Chondrocyte (in vitro differentiated cells): Measurements from ENCODE around the gene CSTF2T. TPM values are rescaled to one million over a fixed set of nuclear protein-coding genes. Genes with fewer than 3 reads are reported as not detected.

Source experiments
- DNase-seq: peaks from one replicate; pipeline ENCODE4 v3.0.0; 2021; ENCODE audit warnings: mixed read lengths, low spot score
- H3K27ac Mint-ChIP-seq: one replicate; pipeline ENCODE4 v1.8.0; 2021; ENCODE audit warnings: mild to moderate bottlenecking, moderate library complexity, mixed read lengths; ENCODE audit not compliant: unreplicated experiment
- H3K27me3 Mint-ChIP-seq: 2 replicates; pipeline ENCODE4 v1.8.0; 2021; ENCODE audit warnings: low read depth, mixed read lengths
- H3K36me3 Mint-ChIP-seq: 2 replicates; pipeline ENCODE4 v1.8.0; 2021; ENCODE audit warnings: low read depth, mixed read lengths
- H3K4me1 Mint-ChIP-seq: 2 replicates; pipeline ENCODE4 v1.8.0; 2021; ENCODE audit warnings: low read depth, mild to moderate bottlenecking, mixed read lengths
- H3K4me3 Mint-ChIP-seq: one replicate; pipeline ENCODE4 v1.8.0; 2021; ENCODE audit warnings: mild to moderate bottlenecking, moderate library complexity, mixed read lengths; ENCODE audit not compliant: unreplicated experiment
- H3K9me3 Mint-ChIP-seq: 2 replicates; pipeline ENCODE4 v1.8.0; 2021; ENCODE audit warnings: low read depth, mixed read lengths
- CTCF ChIP-seq: fragments of 200-600 bp; sonication (generic); IDR thresholded peaks from 2 replicates; pipeline ENCODE4 v1.5.0; 2021; ENCODE audit warnings: antibody characterized with exemption, mild to moderate bottlenecking, moderate library complexity
- total RNA-seq: library from RNA; stranded (reverse); gene quantifications from 3 replicates; pipeline ENCODE4 v1.2.1, GENCODE V29; 2021

CSTF2T gene
- total RNA-seq, 1 donor from 2014 or later, result 16.0 TPM

- H3K4me3 Mint-ChIP-seq, result no peak overlapping the region
- DNase-seq, result no peak
- H3K4me1 Mint-ChIP-seq, result no peaks in the 10 kb centered on the region
- no peaks in the 10 kb centered on the region for H3K27me3 Mint-ChIP-seq
- no peaks in the 10 kb centered on the region for H3K36me3 Mint-ChIP-seq
- no peak for TF ChIP-seq CTCF
- H3K27ac Mint-ChIP-seq, result no peak overlapping the region
- no peaks in the 10 kb centered on the region for H3K9me3 Mint-ChIP-seq
Measured at GRCh38 chr10:51707392-51707791, 8.0 kb upstream of the CSTF2T start.

GRCh38 chr10:51706225-51706624 is 6.8 kb upstream of the CSTF2T start:
- Mint-ChIP-seq H3K9me3 (no peaks in the 10 kb centered on the region), H3K4me1 (no peaks in the 10 kb centered on the region), H3K36me3 (no peaks in the 10 kb centered on the region), H3K27ac (no peak overlapping the region), H3K27me3 (no peaks in the 10 kb centered on the region), H3K4me3 (no peak overlapping the region)
- TF ChIP-seq CTCF, result no peak
- DNase-seq, result no peak

- no peaks in the 10 kb centered on the region for H3K27me3 Mint-ChIP-seq
- H3K27ac Mint-ChIP-seq, result no peak overlapping the region
- H3K4me3 Mint-ChIP-seq, result no peak overlapping the region
- no peak for TF ChIP-seq CTCF
- DNase-seq, result no peak
- no peaks in the 10 kb centered on the region for H3K36me3 Mint-ChIP-seq
- H3K4me1 Mint-ChIP-seq, result no peaks in the 10 kb centered on the region
- H3K9me3 Mint-ChIP-seq, result no peaks in the 10 kb centered on the region
Measured at GRCh38 chr10:51705774-51706173, 6.4 kb upstream of the CSTF2T start.

GRCh38 chr10:51700228-51700817 is 928 bp upstream of the CSTF2T start:
- H3K36me3 Mint-ChIP-seq, result peaks cover 12% of the 10 kb centered on the region
- peaks cover 36% of the 10 kb centered on the region for H3K4me1 Mint-ChIP-seq
- peak overlapping the region; percentile 99 for H3K4me3 Mint-ChIP-seq
- no peak for TF ChIP-seq CTCF
- H3K9me3 Mint-ChIP-seq, result no peaks in the 10 kb centered on the region
- no peaks in the 10 kb centered on the region for H3K27me3 Mint-ChIP-seq
- DNase-seq, result no peak
- H3K27ac Mint-ChIP-seq, result peak overlapping the region; percentile 100

- Mint-ChIP-seq H3K27me3 (no peaks in the 10 kb centered on the region), H3K4me3 (peak overlapping the region; percentile 99), H3K9me3 (no peaks in the 10 kb centered on the region), H3K27ac (peak overlapping the region; percentile 100), H3K4me1 (peaks cover 36% of the 10 kb centered on the region), H3K36me3 (peaks cover 12% of the 10 kb centered on the region)
- no peak for DNase-seq
- no peak for TF ChIP-seq CTCF
Measured at GRCh38 chr10:51699145-51699474, 285 bp downstream of the CSTF2T start.
